Fibroblast of lung (primary cell): ENCODE measurements around the gene PHF14. TPM values are rescaled to one million over a fixed set of nuclear protein-coding genes. Genes with fewer than 3 reads are reported as not detected.

Source experiments
- DNase-seq, 2 donors: peaks; one replicate each; pipeline versions ENCODE4 v3.0.0 to v3.0.0-alpha.2; 2010; ENCODE audit warnings: low read depth in 2 of 2
- H2AFZ ChIP-seq: 2 replicates; pipeline ENCODE4 v1.5.1; 2012; ENCODE audit warnings: low read length, control low read depth, inconsistent platforms
- H3K27ac ChIP-seq: 2 replicates; pipeline ENCODE4 v1.5.1; 2011; ENCODE audit warnings: low read length, control low read depth; ENCODE audit not compliant: insufficient read depth
- H3K27me3 ChIP-seq: 2 replicates; pipeline ENCODE4 v1.5.1; 2011; ENCODE audit warnings: mild to moderate bottlenecking, low read length; ENCODE audit not compliant: control insufficient read depth, insufficient read depth
- H3K36me3 ChIP-seq: 2 replicates; pipeline ENCODE4 v1.5.1; 2011; ENCODE audit warnings: low read length; ENCODE audit not compliant: control insufficient read depth, insufficient read depth
- H3K4me1 ChIP-seq: 2 replicates; pipeline ENCODE4 v1.5.1; 2011; ENCODE audit warnings: low read length; ENCODE audit not compliant: control insufficient read depth, insufficient read depth; ENCODE audit errors: extremely low read depth
- H3K4me2 ChIP-seq: 2 replicates; pipeline ENCODE4 v1.5.1; 2011; ENCODE audit warnings: low read length, control low read depth; ENCODE audit not compliant: insufficient read depth; ENCODE audit errors: extremely low read depth
- H3K4me3 ChIP-seq, 4 experiments: fragments of 200-600 bp in 1 of 4; sonication (generic) in 1 of 4; replicated peaks in 1 of 4; 2 replicates each; pipeline ENCODE4 v1.5.1; 2011 to 2016; ENCODE audit warnings: low read length in 4 of 4, low read depth in 3 of 4, mild to moderate bottlenecking in 3 of 4, control low read depth in 2 of 4, inconsistent platforms in 1 of 4, mixed read lengths in 1 of 4; ENCODE audit not compliant: insufficient read depth in 1 of 4; ENCODE audit errors: control extremely low read depth in 1 of 4
- H3K79me2 ChIP-seq: 2 replicates; pipeline ENCODE4 v1.5.1; 2012; ENCODE audit warnings: mild to moderate bottlenecking, low read length, inconsistent platforms; ENCODE audit not compliant: control insufficient read depth, insufficient read depth
- H3K9ac ChIP-seq: 2 replicates; pipeline ENCODE4 v1.5.1; 2011; ENCODE audit warnings: mild to moderate bottlenecking, low read length, control low read depth; ENCODE audit not compliant: insufficient read depth
- H3K9me3 ChIP-seq: 2 replicates; pipeline ENCODE4 v1.5.1; 2012; ENCODE audit warnings: low read depth, low read length; ENCODE audit not compliant: control insufficient read depth, insufficient read depth
- H4K20me1 ChIP-seq: 2 replicates; pipeline ENCODE4 v1.5.1; 2011; ENCODE audit warnings: low read length; ENCODE audit not compliant: control insufficient read depth, insufficient read depth; ENCODE audit errors: extremely low read depth
- EZH2 ChIP-seq: IDR thresholded peaks from 2 replicates; pipeline ENCODE4 v1.5.1; 2012; ENCODE audit warnings: low read length, control low read depth, mild to moderate bottlenecking; ENCODE audit errors: missing control alignments
- polyA plus RNA-seq, 2 donors: library from polyadenylated mRNA; depleted of rRNA in 1 of 2; stranded (reverse) in 1 of 2; unstranded in 1 of 2; fragments of >200 nt; gene quantifications; 2 replicates each; pipeline ENCODE4 v1.2.1, GENCODE V29; 2011 to 2012; ENCODE audit warnings: missing spikeins in 1 of 2
- total RNA-seq: library from RNA; depleted of rRNA; stranded (reverse); fragments of >200 nt; gene quantifications from 2 replicates; pipeline ENCODE4 v1.2.1, GENCODE V29; 2014
- TF ChIP-seq, protein P1 (sequence below), 2 donors: IDR thresholded peaks in 1 of 2; conservative IDR thresholded peaks in 1 of 2; 1 replicate in 1 of 2; 2 replicates in 1 of 2; pipeline ENCODE4 v1.5.1; 2011 to 2012; ENCODE audit warnings: low read length in 2 of 2, control low read depth in 1 of 2, inconsistent platforms in 1 of 2, low read depth in 1 of 2, mild to moderate bottlenecking in 1 of 2

Gene PHF14
- total and polyA plus RNA-seq, 2 donors (not counting 1 experiment from before 2014, with no cell fraction given), result 18.8 to 29.6 TPM

DNA sequence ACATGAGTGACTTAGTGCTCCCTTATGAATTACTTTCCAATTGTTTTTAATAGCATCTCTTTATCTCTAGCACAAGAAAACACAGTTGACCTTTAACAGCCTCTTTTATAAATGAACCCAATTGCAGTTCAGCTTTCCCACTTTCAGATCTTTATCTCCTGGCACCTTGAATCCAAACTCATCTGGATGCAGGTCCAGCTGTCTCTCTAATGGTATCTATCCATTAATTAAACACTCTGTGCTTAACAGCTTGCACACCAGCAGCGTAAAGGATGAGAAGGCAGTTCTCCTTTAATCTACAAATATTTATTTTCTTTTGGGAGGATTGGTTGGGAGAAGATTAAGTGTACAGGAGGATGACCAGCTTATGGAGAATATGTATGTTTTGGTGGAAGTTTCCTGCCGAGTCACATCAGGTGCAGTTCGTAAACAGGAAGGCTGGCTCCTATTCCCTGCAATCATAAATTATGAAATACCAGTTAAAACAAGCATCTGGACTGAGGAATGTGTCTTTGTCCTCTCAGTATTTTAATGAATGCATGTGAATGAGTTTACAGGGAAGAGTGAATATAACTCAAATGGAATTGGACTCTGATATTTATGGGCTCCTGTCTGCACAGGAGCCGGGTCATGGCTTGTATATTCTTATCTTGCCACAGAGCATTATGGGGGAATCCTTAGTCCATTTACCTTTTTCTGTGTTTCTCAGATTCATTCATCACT lies 232.7 kb downstream of the PHF14 start:
- Histone ChIP-seq H3K27me3 (no peaks in the 10 kb centered on the region), H3K9ac (no peak overlapping the region), H3K9me3 (no peaks in the 10 kb centered on the region), H3K27ac (no peak overlapping the region), H3K36me3 (no peaks in the 10 kb centered on the region), H2AFZ (no peak overlapping the region), H3K79me2 (no peaks in the 10 kb centered on the region), H3K4me2 (no peak overlapping the region), H3K4me3 (no peak overlapping the region), H4K20me1 (no peaks in the 10 kb centered on the region), H3K4me1 (no peaks in the 10 kb centered on the region)
- DNase-seq, result no peak
- TF ChIP-seq EZH2, result no peak
- TF ChIP-seq, protein P1, sequence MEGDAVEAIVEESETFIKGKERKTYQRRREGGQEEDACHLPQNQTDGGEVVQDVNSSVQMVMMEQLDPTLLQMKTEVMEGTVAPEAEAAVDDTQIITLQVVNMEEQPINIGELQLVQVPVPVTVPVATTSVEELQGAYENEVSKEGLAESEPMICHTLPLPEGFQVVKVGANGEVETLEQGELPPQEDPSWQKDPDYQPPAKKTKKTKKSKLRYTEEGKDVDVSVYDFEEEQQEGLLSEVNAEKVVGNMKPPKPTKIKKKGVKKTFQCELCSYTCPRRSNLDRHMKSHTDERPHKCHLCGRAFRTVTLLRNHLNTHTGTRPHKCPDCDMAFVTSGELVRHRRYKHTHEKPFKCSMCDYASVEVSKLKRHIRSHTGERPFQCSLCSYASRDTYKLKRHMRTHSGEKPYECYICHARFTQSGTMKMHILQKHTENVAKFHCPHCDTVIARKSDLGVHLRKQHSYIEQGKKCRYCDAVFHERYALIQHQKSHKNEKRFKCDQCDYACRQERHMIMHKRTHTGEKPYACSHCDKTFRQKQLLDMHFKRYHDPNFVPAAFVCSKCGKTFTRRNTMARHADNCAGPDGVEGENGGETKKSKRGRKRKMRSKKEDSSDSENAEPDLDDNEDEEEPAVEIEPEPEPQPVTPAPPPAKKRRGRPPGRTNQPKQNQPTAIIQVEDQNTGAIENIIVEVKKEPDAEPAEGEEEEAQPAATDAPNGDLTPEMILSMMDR (conservative IDR thresholded peaks at IDR 0.05 in 1 of 2, IDR thresholded peaks at IDR 0.05 in 1 of 2; ENCODE audit: low read depth in 1 of 2, low read length in 2 of 2), result no peak

DNA sequence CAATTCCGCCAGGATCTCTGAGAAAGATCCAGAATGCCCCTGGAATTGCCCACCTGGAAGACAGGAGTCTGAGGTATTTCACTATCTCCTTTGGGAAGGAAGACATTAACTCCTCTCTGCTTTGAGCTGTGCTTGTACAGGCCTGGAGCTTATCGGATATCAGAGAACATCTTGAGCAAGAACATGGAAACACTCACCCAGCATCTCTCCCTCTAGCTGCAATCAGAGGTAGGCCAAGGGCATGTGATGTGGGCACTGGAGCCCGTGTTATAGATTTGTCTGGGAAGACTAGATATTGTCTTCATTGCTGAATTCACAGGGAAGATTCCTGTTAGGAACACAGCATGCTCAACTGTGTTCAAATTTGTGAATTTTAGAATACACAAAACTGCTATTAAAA lies 233.9 kb downstream of the PHF14 start:
- Histone ChIP-seq H2AFZ (no peak overlapping the region), H3K4me1 (no peaks in the 10 kb centered on the region), H3K27ac (no peak overlapping the region), H3K9me3 (no peaks in the 10 kb centered on the region), H4K20me1 (no peaks in the 10 kb centered on the region), H3K4me3 (no peak overlapping the region), H3K79me2 (no peaks in the 10 kb centered on the region), H3K9ac (no peak overlapping the region), H3K36me3 (no peaks in the 10 kb centered on the region), H3K4me2 (no peak overlapping the region), H3K27me3 (no peaks in the 10 kb centered on the region)
- no peak for DNase-seq
- TF ChIP-seq, protein P1 (conservative IDR thresholded peaks at IDR 0.05 in 1 of 2, IDR thresholded peaks at IDR 0.05 in 1 of 2; ENCODE audit: low read depth in 1 of 2, low read length in 2 of 2), result peak in 1 of 2 donors; percentile 29
- no peak for TF ChIP-seq EZH2

DNA sequence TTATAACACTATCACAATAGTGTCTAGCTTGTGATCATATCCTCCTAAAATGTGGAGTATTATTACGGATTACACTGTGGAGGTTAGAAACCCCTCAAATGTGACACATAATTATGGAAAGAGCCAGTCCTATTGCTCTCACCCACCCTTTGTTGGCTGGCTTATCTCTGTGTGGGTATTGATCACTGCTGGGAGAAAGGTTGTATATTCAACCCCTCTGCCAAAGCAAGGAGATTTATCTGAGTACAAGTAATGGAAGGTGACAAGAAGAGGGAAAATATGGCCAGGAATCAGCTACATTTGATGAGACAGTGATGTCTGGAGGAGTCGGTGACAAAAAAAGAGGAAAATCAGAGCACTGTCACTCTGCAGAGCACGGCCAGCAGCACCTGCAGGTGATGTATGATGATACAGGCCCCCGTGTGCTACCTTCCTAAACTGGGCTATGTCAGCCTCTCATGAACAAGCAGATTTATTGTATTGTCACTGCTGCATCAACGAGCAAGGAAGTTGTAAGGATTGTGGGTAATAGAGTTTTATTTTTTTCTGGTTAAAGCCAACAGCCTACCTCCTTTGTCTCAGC lies 235.3 kb downstream of the PHF14 start:
- no peak for DNase-seq
- Histone ChIP-seq H3K4me3 (no peak overlapping the region), H3K36me3 (no peaks in the 10 kb centered on the region), H3K27ac (no peak overlapping the region), H3K79me2 (no peaks in the 10 kb centered on the region), H2AFZ (no peak overlapping the region), H3K4me1 (no peaks in the 10 kb centered on the region), H3K9me3 (no peaks in the 10 kb centered on the region), H3K9ac (no peak overlapping the region), H3K4me2 (no peak overlapping the region), H4K20me1 (no peaks in the 10 kb centered on the region), H3K27me3 (no peaks in the 10 kb centered on the region)
- TF ChIP-seq EZH2, result no peak
- TF ChIP-seq, protein P1 (conservative IDR thresholded peaks at IDR 0.05 in 1 of 2, IDR thresholded peaks at IDR 0.05 in 1 of 2; ENCODE audit: low read depth in 1 of 2, low read length in 2 of 2), result no peak
